Calu3 (cell line): ENCODE results near the gene FANCL. TPM values are rescaled to one million over a fixed set of nuclear protein-coding genes. Genes with fewer than 3 reads are reported as not detected.

Experiments
- BruUV-seq: library from RNA; stranded (reverse); fragments of 400-500 nt; replicated peaks from 2 replicates; lab custom pipeline; 2021; lab: Mats Ljungman, UMichigan
- CTCF ChIA-PET: fragments of 300-600 bp; sonication (Branson Sonifier 250); formaldehyde crosslinking; loops from one replicate; lab custom pipeline; 2022; ENCODE audit warnings: antibody characterized with exemption; lab: Charles Lee
- DNase-seq: peaks from one replicate; pipeline ENCODE4 v3.0.0; 2022
- H3K27ac Mint-ChIP-seq: one replicate; pipeline ENCODE4 v1.8.0; 2022; ENCODE audit warnings: mixed read lengths; ENCODE audit not compliant: unreplicated experiment
- H3K27me3 Mint-ChIP-seq: one replicate; pipeline ENCODE4 v1.8.0; 2022; ENCODE audit warnings: mixed read lengths; ENCODE audit not compliant: unreplicated experiment
- H3K36me3 Mint-ChIP-seq: one replicate; pipeline ENCODE4 v1.8.0; 2022; ENCODE audit warnings: mild to moderate bottlenecking, moderate library complexity, mixed read lengths; ENCODE audit not compliant: insufficient read depth, unreplicated experiment
- H3K4me1 Mint-ChIP-seq: one replicate; pipeline ENCODE4 v1.8.0; 2022; ENCODE audit warnings: mild to moderate bottlenecking, low read depth, mixed read lengths; ENCODE audit not compliant: unreplicated experiment
- H3K4me3 Mint-ChIP-seq: one replicate; pipeline ENCODE4 v1.8.0; 2022; ENCODE audit warnings: mild to moderate bottlenecking, low read depth, moderate library complexity, mixed read lengths; ENCODE audit not compliant: unreplicated experiment
- H3K9me3 Mint-ChIP-seq: one replicate; pipeline ENCODE4 v1.8.0; 2022; ENCODE audit warnings: low read depth, mixed read lengths; ENCODE audit not compliant: unreplicated experiment
- intact Hi-C: fragments of 100-400 bp; cut with micrococcal nuclease; formaldehyde crosslinking; loops from one replicate; pipeline ENCODE4 v1.10.0; 2022; ENCODE audit not compliant: unreplicated experiment
- total RNA-seq: library from RNA; stranded (reverse); gene quantifications from 2 replicates; pipeline ENCODE4 v1.2.3, GENCODE V29; 2022
- TF ChIP-seq, protein P1 (sequence below): fragments of 200-600 bp; IDR thresholded peaks from one replicate; pipeline ENCODE4 v1.8.0; 2022; ENCODE audit warnings: antibody characterized with exemption; ENCODE audit not compliant: unreplicated experiment

The FANCL gene
- total RNA-seq, 1 experiment from 2014 or later, result 40.5 TPM

DNA sequence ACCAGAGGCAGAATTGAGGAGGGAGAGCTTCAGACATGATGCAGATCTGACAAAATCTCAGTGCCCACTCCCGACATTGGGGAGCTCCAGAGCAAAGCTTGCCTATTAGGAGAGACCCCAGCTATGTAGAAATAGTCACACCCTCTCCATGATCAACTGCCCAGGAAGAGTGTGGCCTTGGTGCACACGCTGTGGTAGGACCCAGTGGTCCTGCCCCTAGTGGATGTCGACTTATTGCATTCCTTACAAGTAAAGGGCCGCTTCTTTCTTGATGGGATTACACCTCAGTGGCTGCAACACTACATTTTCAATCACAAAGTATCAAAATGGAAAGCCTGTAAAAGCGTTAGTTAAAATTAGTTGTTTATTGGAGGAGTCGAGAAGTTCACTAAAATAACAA, 130.4 kb downstream of the FANCL start:
- Mint-ChIP-seq H3K36me3 (peaks cover 20% of the 10 kb centered on the region), H3K27ac (no peak overlapping the region), H3K4me3 (no peak overlapping the region), H3K4me1 (peaks cover 68% of the 10 kb centered on the region), H3K9me3 (no peaks in the 10 kb centered on the region), H3K27me3 (no peaks in the 10 kb centered on the region)
- BruUV-seq, result no TSS peak
- TF ChIP-seq, protein P1, sequence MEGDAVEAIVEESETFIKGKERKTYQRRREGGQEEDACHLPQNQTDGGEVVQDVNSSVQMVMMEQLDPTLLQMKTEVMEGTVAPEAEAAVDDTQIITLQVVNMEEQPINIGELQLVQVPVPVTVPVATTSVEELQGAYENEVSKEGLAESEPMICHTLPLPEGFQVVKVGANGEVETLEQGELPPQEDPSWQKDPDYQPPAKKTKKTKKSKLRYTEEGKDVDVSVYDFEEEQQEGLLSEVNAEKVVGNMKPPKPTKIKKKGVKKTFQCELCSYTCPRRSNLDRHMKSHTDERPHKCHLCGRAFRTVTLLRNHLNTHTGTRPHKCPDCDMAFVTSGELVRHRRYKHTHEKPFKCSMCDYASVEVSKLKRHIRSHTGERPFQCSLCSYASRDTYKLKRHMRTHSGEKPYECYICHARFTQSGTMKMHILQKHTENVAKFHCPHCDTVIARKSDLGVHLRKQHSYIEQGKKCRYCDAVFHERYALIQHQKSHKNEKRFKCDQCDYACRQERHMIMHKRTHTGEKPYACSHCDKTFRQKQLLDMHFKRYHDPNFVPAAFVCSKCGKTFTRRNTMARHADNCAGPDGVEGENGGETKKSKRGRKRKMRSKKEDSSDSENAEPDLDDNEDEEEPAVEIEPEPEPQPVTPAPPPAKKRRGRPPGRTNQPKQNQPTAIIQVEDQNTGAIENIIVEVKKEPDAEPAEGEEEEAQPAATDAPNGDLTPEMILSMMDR, result no peak
- no peak for DNase-seq
- CTCF ChIA-PET, result no interaction called here
- intact Hi-C loops, result no loop called here

DNA sequence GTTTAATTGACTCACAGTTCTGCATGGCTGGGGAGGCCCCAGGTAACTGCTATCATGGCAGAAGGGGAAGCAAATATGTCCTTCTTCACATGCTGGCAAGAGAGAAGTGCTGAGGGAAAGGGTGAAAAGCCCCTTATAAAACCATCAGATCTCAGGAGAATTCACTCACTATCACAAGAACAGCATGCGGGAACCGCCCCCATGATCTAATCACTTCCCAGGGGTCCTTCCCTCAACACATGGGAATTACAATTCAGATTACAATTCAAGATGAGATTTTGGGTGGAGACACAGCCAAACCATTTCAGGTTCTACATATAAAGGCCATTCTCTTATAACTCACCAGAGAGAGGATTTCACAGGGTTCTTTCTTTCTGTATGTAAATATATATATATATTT, 131.6 kb downstream of the FANCL start:
- H3K36me3 Mint-ChIP-seq, result peaks cover 20% of the 10 kb centered on the region
- TF ChIP-seq, protein P1, result no peak
- intact Hi-C loops, result loop anchor here (2.0 kb wide), 1 partner anchor 61 kb away; no protein-coding TSS in a partner anchor
- DNase-seq, result no peak
- BruUV-seq, result no TSS peak
- no peak overlapping the region for H3K4me3 Mint-ChIP-seq
- no peaks in the 10 kb centered on the region for H3K27me3 Mint-ChIP-seq
- no peak overlapping the region for H3K27ac Mint-ChIP-seq
- CTCF ChIA-PET, result no interaction called here
- peaks cover 56% of the 10 kb centered on the region for H3K4me1 Mint-ChIP-seq
- H3K9me3 Mint-ChIP-seq, result no peaks in the 10 kb centered on the region

Other genes starting within 250 kb of the FANCL start
- 23.4 and 25.4 TPM in 2 replicates for gene VRK2, start 194.5 kb downstream of the FANCL start, total RNA-seq